ENCODE measurements around the gene TMEM203. TPM values are rescaled to one million over a fixed set of nuclear protein-coding genes. Genes with fewer than 3 reads are reported as not detected.
A peak's percentile ranks its signal among the peaks of the same experiment; 100 is the strongest.

Gene TMEM203
- total RNA-seq, 2 experiments from 2014 or later = 42.9 to 58.2 TPM

DNA sequence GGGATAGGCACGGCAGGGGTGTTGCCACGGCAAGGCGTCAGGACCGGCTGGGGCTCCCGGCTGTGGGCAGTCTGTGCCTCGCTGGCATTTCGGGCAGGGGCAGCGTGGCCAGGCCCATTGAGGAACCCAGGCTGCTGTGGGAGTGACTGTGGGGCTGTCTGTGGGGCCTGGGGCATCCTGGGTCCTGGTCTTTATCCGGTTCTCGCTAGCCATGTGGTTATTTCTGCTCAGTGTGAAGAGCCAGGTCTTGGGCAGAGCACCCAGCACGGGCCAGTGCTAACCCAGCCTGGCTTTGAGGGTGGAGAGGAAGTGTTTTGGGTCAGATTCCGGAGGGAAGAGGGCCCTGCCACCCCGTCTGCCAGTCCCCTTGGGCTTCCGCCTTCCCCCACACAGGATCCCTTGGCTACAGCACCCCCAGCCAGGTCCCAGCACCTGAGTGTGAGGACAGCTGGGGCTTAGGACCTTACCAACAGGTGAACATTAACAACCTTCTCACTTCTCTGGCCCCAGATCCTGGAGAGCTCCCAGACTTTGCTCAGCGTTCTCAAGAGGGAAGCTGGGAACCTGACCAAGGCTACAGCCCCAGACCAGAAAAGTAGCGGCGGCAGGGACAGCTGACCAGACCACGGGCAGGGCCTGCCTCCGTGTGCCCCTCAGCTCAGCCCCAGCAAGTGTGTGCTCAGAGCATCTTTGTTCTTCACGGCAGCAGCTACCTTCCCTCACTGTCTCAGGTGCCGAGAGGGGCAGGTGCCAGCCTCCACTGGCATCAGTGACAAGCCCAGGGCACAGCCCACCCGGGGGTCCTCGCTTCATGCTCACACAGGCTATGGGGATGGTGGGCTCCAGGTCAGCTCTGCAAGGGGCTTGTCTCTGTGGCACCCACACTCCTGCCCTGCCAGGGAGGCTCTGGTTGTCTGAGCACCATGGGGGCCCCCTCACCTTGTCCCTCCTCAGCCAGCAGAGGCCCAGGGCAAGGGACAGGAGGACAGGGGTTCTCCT is 15.9 kb downstream of the TMEM203 start:
- POLR2A ChIA-PET = interaction anchor here (0.8 to 3.2 kb wide), 8 partner anchors 12 to 75 kb away, joined by 3 to 16 read pairs (median 4); partner anchors contain the start of gene TPRN
- Histone ChIP-seq H4K20me1 (ENCODE audit: insufficient read depth, low read length) (peaks cover 6% of the 10 kb centered on the region; the same call in 1 of the 2 replicates), H3K9me2 (ENCODE audit: insufficient read depth, low read length) (no peaks in the 10 kb centered on the region), H3K4me2 (ENCODE audit: low read length) (peak overlapping the region; percentile 97), H3K36me3 (ENCODE audit: insufficient read depth, low read length) (peaks cover 33% of the 10 kb centered on the region; the same call in 1 of the 2 replicates), H3K4me1 (ENCODE audit: insufficient read depth, low read length, poor library complexity, severe bottlenecking) (peaks cover 27% of the 10 kb centered on the region), H2AFZ (ENCODE audit: low read length) (no peak overlapping the region; the same call in 1 of the 2 replicates), H3K4me3 (ENCODE audit: low read depth, low read length, poor library complexity, severe bottlenecking) (peak overlapping the region; percentile 94), H3K27ac (ENCODE audit: low read depth, low read length, poor library complexity, severe bottlenecking) (peak overlapping the region; percentile 92), H3K79me2 (ENCODE audit: insufficient read depth, low read depth, low read length) (peaks cover 32% of the 10 kb centered on the region), H3K9me3 (ENCODE audit: low read length) (no peaks in the 10 kb centered on the region)
- intact Hi-C loops (cut with micrococcal nuclease; ENCODE audit: unreplicated experiment) = loop anchor here (2.0 to 5.0 kb wide), 3 partner anchors 33 to 72 kb away; partner anchors contain the start of gene RNF208
- TSS peak; percentile 94 for BruUV-seq (replicated peaks)
- no peak for DNase-seq (ENCODE audit: low spot score)
- TF ChIP-seq, protein P1, sequence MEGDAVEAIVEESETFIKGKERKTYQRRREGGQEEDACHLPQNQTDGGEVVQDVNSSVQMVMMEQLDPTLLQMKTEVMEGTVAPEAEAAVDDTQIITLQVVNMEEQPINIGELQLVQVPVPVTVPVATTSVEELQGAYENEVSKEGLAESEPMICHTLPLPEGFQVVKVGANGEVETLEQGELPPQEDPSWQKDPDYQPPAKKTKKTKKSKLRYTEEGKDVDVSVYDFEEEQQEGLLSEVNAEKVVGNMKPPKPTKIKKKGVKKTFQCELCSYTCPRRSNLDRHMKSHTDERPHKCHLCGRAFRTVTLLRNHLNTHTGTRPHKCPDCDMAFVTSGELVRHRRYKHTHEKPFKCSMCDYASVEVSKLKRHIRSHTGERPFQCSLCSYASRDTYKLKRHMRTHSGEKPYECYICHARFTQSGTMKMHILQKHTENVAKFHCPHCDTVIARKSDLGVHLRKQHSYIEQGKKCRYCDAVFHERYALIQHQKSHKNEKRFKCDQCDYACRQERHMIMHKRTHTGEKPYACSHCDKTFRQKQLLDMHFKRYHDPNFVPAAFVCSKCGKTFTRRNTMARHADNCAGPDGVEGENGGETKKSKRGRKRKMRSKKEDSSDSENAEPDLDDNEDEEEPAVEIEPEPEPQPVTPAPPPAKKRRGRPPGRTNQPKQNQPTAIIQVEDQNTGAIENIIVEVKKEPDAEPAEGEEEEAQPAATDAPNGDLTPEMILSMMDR (conservative IDR thresholded peaks at IDR 0.05; ENCODE audit: low read length) = no peak
- no peak for TF ChIP-seq EZH2phosphoT487 (IDR thresholded peaks at IDR 0.05; ENCODE audit: borderline replicate concordance, low read depth, low read length)
- CTCF ChIA-PET (ENCODE audit: unreplicated experiment) = interaction anchor here (0.8 to 1.3 kb wide), 2 partner anchors 60 to 97 kb away, joined by 3 to 5 read pairs; no protein-coding TSS in a partner anchor

DNA sequence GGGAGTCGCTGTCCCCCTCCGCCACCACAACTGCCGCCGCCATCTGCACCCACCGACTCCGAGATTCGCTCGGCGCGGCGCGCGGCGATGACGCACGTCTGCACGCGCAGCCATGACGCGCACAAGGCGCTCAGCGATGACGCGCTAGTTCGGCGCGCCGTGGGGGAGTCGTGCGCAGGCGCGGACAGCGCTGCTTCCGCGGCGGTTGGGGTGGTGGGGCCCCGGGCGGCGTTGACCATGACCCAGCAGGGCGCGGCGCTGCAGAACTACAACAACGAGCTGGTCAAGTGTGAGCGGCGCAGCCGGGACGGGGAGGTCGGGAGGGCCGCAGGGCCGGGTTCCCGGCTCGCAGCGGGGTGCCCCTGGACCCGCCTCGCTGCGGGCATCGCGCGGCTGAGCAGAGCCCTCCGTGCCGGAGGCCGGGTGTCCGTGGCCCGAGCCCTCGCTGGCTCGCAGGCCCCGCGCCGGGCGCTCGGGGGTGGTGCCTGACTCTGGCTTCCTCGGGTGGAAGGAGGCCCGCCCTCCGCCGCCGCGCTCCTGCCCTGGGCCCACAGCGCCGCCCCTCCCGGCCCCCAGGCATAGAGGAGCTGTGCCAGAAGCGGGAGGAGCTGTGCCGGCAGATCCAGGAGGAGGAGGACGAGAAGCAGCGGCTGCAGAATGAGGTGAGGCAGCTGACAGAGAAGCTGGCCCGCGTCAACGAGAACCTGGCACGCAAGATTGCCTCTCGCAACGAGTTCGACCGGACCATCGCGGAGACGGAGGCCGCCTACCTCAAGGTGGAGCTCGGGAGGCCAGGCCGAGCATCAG is 16.8 kb downstream of the TMEM203 start, which contains the start of the genes ANAPC2 and SSNA1:
Gene ANAPC2, minus strand, starts transcription at position 71 of the 807 bp plus-strand sequence. Its CDS starts 28 bp downstream, at position 43.
Gene SSNA1, plus strand, starts transcription at position 187 of the 807 bp plus-strand sequence. Its CDS starts 51 bp downstream, at position 238.
- peaks cover 32% of the 10 kb centered on the region for H3K79me2 ChIP-seq (ENCODE audit: insufficient read depth, low read depth, low read length)
- H3K36me3 ChIP-seq (ENCODE audit: insufficient read depth, low read length) = peaks cover 41% of the 10 kb centered on the region; the same call in 1 of the 2 replicates
- DNase-seq (ENCODE audit: low spot score) = peak; percentile 98
- peak within 1 kb of the TSS; percentile 97 for H3K4me2 ChIP-seq (ENCODE audit: low read length)
- H3K4me3 ChIP-seq (ENCODE audit: low read depth, low read length, poor library complexity, severe bottlenecking) = peak within 1 kb of the TSS; percentile 94
- CTCF ChIA-PET (ENCODE audit: unreplicated experiment) = interaction anchor here (0.6 to 1.3 kb wide), 3 partner anchors 12 to 98 kb away, joined by 3 to 5 read pairs (median 3); no protein-coding TSS in a partner anchor
- H4K20me1 ChIP-seq (ENCODE audit: insufficient read depth, low read length) = peaks cover 6% of the 10 kb centered on the region; the same call in 1 of the 2 replicates
- H2AFZ ChIP-seq (ENCODE audit: low read length) = peak within 1 kb of the TSS; percentile 53; the same call in 1 of the 2 replicates
- no peaks in the 10 kb centered on the region for H3K9me2 ChIP-seq (ENCODE audit: insufficient read depth, low read length)
- H3K4me1 ChIP-seq (ENCODE audit: insufficient read depth, low read length, poor library complexity, severe bottlenecking) = peaks cover 27% of the 10 kb centered on the region
- intact Hi-C loops (cut with micrococcal nuclease; ENCODE audit: unreplicated experiment) = loop anchor here (2.0 to 5.0 kb wide), 3 partner anchors 34 to 71 kb away; partner anchors contain the start of gene RNF208
- BruUV-seq (replicated peaks) = no TSS peak
- peak within 1 kb of the TSS; percentile 92 for H3K27ac ChIP-seq (ENCODE audit: low read depth, low read length, poor library complexity, severe bottlenecking)
- POLR2A ChIA-PET = interaction anchor here (0.8 to 3.2 kb wide), 8 partner anchors 12 to 74 kb away, joined by 3 to 16 read pairs (median 4); partner anchors contain the start of gene TPRN
- no peaks in the 10 kb centered on the region for H3K9me3 ChIP-seq (ENCODE audit: low read length)
- TF ChIP-seq, protein P1 (conservative IDR thresholded peaks at IDR 0.05; ENCODE audit: low read length) = peak; percentile 69
- no peak for TF ChIP-seq EZH2phosphoT487 (IDR thresholded peaks at IDR 0.05; ENCODE audit: borderline replicate concordance, low read depth, low read length)
